CD14-positive monocyte (primary cell): ENCODE measurements around the gene PPP1R8. TPM values are rescaled to one million over a fixed set of nuclear protein-coding genes. Genes with fewer than 3 reads are reported as not detected.

Source experiments
- DNase-seq, 3 donors: peaks; one replicate each; pipeline ENCODE4 v3.0.0-alpha.2; 2011 to 2022
- H2AFZ ChIP-seq: 2 replicates; pipeline ENCODE4 v1.6.0; 2012; ENCODE audit warnings: mild to moderate bottlenecking, low read depth, low read length, inconsistent platforms; ENCODE audit not compliant: insufficient read depth, poor library complexity, severe bottlenecking
- H3K27ac ChIP-seq, 2 donors: 1 replicate in 1 of 2; 2 replicates in 1 of 2; pipeline ENCODE4 v1.5.1; 2012 to 2013; ENCODE audit warnings: low read length in 2 of 2, control low read depth in 1 of 2, inconsistent platforms in 1 of 2, low read depth in 1 of 2, mild to moderate bottlenecking in 1 of 2
- H3K27me3 ChIP-seq, 2 donors: one replicate each; pipeline versions ENCODE4 v1.6.0 to v1.6.1; 2011 to 2013; ENCODE audit warnings: low read length in 2 of 2; ENCODE audit not compliant: control insufficient read depth in 2 of 2, insufficient read depth in 2 of 2
- H3K36me3 ChIP-seq, 2 donors: replicated peaks in 1 of 2; 1 replicate in 1 of 2; 2 replicates in 1 of 2; pipeline versions ENCODE4 v1.5.1 to v1.6.1; 2012 to 2013; ENCODE audit warnings: low read length in 2 of 2, control low read depth in 1 of 2, inconsistent platforms in 1 of 2, mild to moderate bottlenecking in 1 of 2; ENCODE audit not compliant: insufficient read depth in 2 of 2, control insufficient read depth in 1 of 2
- H3K4me1 ChIP-seq, 2 donors: 1 replicate in 1 of 2; 2 replicates in 1 of 2; pipeline versions ENCODE4 v1.5.1 to v1.6.1; 2012 to 2013; ENCODE audit warnings: low read length in 2 of 2, control low read depth in 1 of 2, inconsistent platforms in 1 of 2, mild to moderate bottlenecking in 1 of 2, moderate library complexity in 1 of 2; ENCODE audit not compliant: insufficient read depth in 2 of 2, control insufficient read depth in 1 of 2
- H3K4me2 ChIP-seq: replicated peaks from 2 replicates; pipeline ENCODE3; 2012; ENCODE audit warnings: low read length, moderate library complexity, mild to moderate bottlenecking; ENCODE audit not compliant: poor library complexity, severe bottlenecking; ENCODE audit errors: extremely low read depth
- H3K4me3 ChIP-seq, 3 experiments: fragments of 200-600 bp in 1 of 3; sonication (generic) in 1 of 3; replicated peaks in 1 of 3; 1 replicate in 2 of 3; 2 replicates in 1 of 3; pipeline ENCODE4 v1.5.1; 2011 to 2013; ENCODE audit warnings: low read length in 3 of 3, mild to moderate bottlenecking in 3 of 3, control low read depth in 2 of 3, low read depth in 2 of 3, inconsistent platforms in 1 of 3, moderate library complexity in 1 of 3
- H3K79me2 ChIP-seq: 2 replicates; pipeline ENCODE4 v1.6.0; 2012; ENCODE audit warnings: mild to moderate bottlenecking, control low read depth, inconsistent platforms, low read length, moderate library complexity; ENCODE audit not compliant: insufficient read depth
- H3K9ac ChIP-seq: 2 replicates; pipeline ENCODE4 v1.6.0; 2017; ENCODE audit warnings: low read length, mild to moderate bottlenecking; ENCODE audit not compliant: insufficient read depth, poor library complexity, severe bottlenecking
- H3K9me3 ChIP-seq, 2 donors: replicated peaks in 1 of 2; 1 replicate in 1 of 2; 2 replicates in 1 of 2; pipeline versions ENCODE4 v1.5.1 to v1.6.1; 2012 to 2013; ENCODE audit warnings: low read length in 2 of 2, control low read depth in 1 of 2; ENCODE audit not compliant: control insufficient read depth in 1 of 2, insufficient read depth in 1 of 2
- H4K20me1 ChIP-seq: 2 replicates; pipeline ENCODE4 v1.6.0; 2012; ENCODE audit warnings: mild to moderate bottlenecking, low read length, control low read depth, moderate library complexity; ENCODE audit not compliant: insufficient read depth
- H3K27ac Mint-ChIP-seq, 7 donors: one replicate each; pipeline ENCODE4 v1.8.0; 2020; ENCODE audit warnings: mild to moderate bottlenecking in 7 of 7, mixed read lengths in 7 of 7, moderate library complexity in 6 of 7, inconsistent platforms in 2 of 7
- H3K27me3 Mint-ChIP-seq, 3 donors: one replicate each; pipeline ENCODE4 v1.8.0; 2021 to 2022; ENCODE audit warnings: low read depth in 3 of 3, mild to moderate bottlenecking in 3 of 3, mixed read lengths in 3 of 3, moderate library complexity in 3 of 3, inconsistent platforms in 1 of 3
- H3K36me3 Mint-ChIP-seq, 2 donors: one replicate each; pipeline ENCODE4 v1.8.0; 2020; ENCODE audit warnings: mixed read lengths in 2 of 2, inconsistent platforms in 1 of 2, mild to moderate bottlenecking in 1 of 2
- H3K4me1 Mint-ChIP-seq: one replicate; pipeline ENCODE4 v1.8.0; 2020; ENCODE audit warnings: mild to moderate bottlenecking, mixed read lengths
- H3K4me3 Mint-ChIP-seq, 2 donors: one replicate each; pipeline ENCODE4 v1.8.0; 2020; ENCODE audit warnings: mild to moderate bottlenecking in 2 of 2, mixed read lengths in 2 of 2, moderate library complexity in 1 of 2
- H3K9me3 Mint-ChIP-seq, 7 donors: one replicate each; pipeline ENCODE4 v1.8.0; 2020 to 2022; ENCODE audit warnings: mixed read lengths in 7 of 7, mild to moderate bottlenecking in 6 of 7, moderate library complexity in 6 of 7, inconsistent platforms in 2 of 7
- CTCF ChIP-seq: fragments of 200-600 bp; IDR thresholded peaks from one replicate; pipeline ENCODE4 v1.8.0; 2022; ENCODE audit warnings: antibody characterized with exemption, mild to moderate bottlenecking
- WGBS: methylation state at CpG from one replicate; pipeline ENCODE4 v1.1.5; 2013; ENCODE audit warnings: missing lambda C conversion rate; ENCODE audit not compliant: insufficient coverage; 5-methylcytosine and 5-hydroxymethylcytosine counted together
- intact Hi-C, 2 donors: fragments of 100-400 bp; cut with micrococcal nuclease; formaldehyde crosslinking; loops; one replicate each; pipeline versions ENCODE4 v1.15.0 to v1.15.1; 2023
- polyA plus RNA-seq, 3 donors: library from polyadenylated mRNA; depleted of rRNA in 1 of 3; unstranded in 2 of 3; stranded (reverse) in 1 of 3; fragments of 300-500 nt in 2 of 3; fragments of >200 nt in 1 of 3; fragmentation: Illumina TruSeq in 2 of 3; gene quantifications; 1 replicate in 2 of 3; 2 replicates in 1 of 3; pipeline ENCODE4 v1.2.3, GENCODE V29; 2012 to 2021

Gene PPP1R8
- polyA plus RNA-seq, 3 donors: 17.0 to 23.9 (median 21.4) TPM

GRCh38 chr1:27863538-27863915 is 32.9 kb downstream of the PPP1R8 start:
- H3K4me1 ChIP-seq: peaks cover 90 to 99% of the 10 kb centered on the region in 2 donors

GRCh38 chr1:27864264-27864895 is 33.8 kb downstream of the PPP1R8 start:
- Mint-ChIP-seq H3K27me3 (peaks cover 0 to 5% (median 0%) of the 10 kb centered on the region in 3 donors), H3K4me1 (peaks cover 91% of the 10 kb centered on the region), H3K9me3 (no peaks in the 10 kb centered on the region), H3K27ac (peak overlapping the region; percentile 98 to 100 (median 99)), H3K4me3 (peak overlapping the region; percentile 37 to 92), H3K36me3 (peaks cover 8 to 11% of the 10 kb centered on the region in 2 donors)
- DNase-seq: peak; percentile 88 to 95 (median 93)
- H3K9ac ChIP-seq: peak overlapping the region; percentile 79
- TF ChIP-seq CTCF: no peak
- peak overlapping the region; percentile 73 for H3K4me2 ChIP-seq
- 80% methylated on average over 1 of the region's 8 CpGs for WGBS
- intact Hi-C loops: loop anchor here in 1 of 2 donors (5.0 kb wide), 1 partner anchor 38 kb away; no protein-coding TSS in a partner anchor
- H3K36me3 ChIP-seq: no peaks in the 10 kb centered on the region
- H3K79me2 ChIP-seq: peaks cover 34% of the 10 kb centered on the region
- H3K27me3 ChIP-seq: no peaks in the 10 kb centered on the region
- peaks cover 90 to 99% of the 10 kb centered on the region in 2 donors for H3K4me1 ChIP-seq
- H2AFZ ChIP-seq: no peak overlapping the region
- H3K27ac ChIP-seq: peak overlapping the region; percentile 91 to 100
- H4K20me1 ChIP-seq: no peaks in the 10 kb centered on the region
- peak overlapping the region in 1 of 3 experiments; percentile 11 for H3K4me3 ChIP-seq
- no peaks in the 10 kb centered on the region for H3K9me3 ChIP-seq

More at GRCh38 chr1:27863538-27863915, 32.9 kb downstream of the PPP1R8 start:
- Mint-ChIP-seq H3K4me1 (peaks cover 91% of the 10 kb centered on the region), H3K4me3 (peak overlapping the region; percentile 70 to 92), H3K9me3 (peaks cover 0 to 2% (median 0%) of the 10 kb centered on the region in 7 donors), H3K36me3 (peaks cover 10 to 11% of the 10 kb centered on the region in 2 donors), H3K27me3 (peaks cover 0 to 5% (median 0%) of the 10 kb centered on the region in 3 donors), H3K27ac (peak overlapping the region; percentile 98 to 100 (median 99))
- no peak overlapping the region for H2AFZ ChIP-seq
- H3K79me2 ChIP-seq: peaks cover 40% of the 10 kb centered on the region
- H3K27ac ChIP-seq: peak overlapping the region; percentile 91 to 100
- peak overlapping the region; percentile 73 for H3K4me2 ChIP-seq
- intact Hi-C loops: loop anchor here in 1 of 2 donors (1.0 to 5.0 kb wide), 2 partner anchors 24 to 39 kb away; no protein-coding TSS in a partner anchor
- H3K4me3 ChIP-seq: peak overlapping the region in 1 of 3 experiments; percentile 11
- peak overlapping the region; percentile 79 for H3K9ac ChIP-seq
- H3K27me3 ChIP-seq: no peaks in the 10 kb centered on the region
- peak; percentile 91 to 94 (median 93) for DNase-seq
- H3K9me3 ChIP-seq: no peaks in the 10 kb centered on the region
- no CpG with 5 or more reads among the region's 1 CpG for WGBS
- no peak for TF ChIP-seq CTCF
- H4K20me1 ChIP-seq: no peaks in the 10 kb centered on the region
- H3K36me3 ChIP-seq: no peaks in the 10 kb centered on the region
